A673 (cell line): ENCODE measurements around the gene C1orf122. TPM values are rescaled to one million over a fixed set of nuclear protein-coding genes. Genes with fewer than 3 reads are reported as not detected.
A peak's percentile ranks its signal among the peaks of the same experiment; 100 is the strongest.

Experiments used
- Bru-seq: library from RNA; stranded (reverse); fragments of 400-500 nt; gene quantifications from one replicate; lab custom pipeline; 2021; lab: Mats Ljungman, UMichigan
- BruChase-seq, 2 experiments: library from RNA; stranded (reverse); fragments of 400-500 nt; gene quantifications; one replicate each; lab custom pipeline; 2021; lab: Mats Ljungman, UMichigan
- BruUV-seq: library from RNA; stranded (reverse); fragments of 400-500 nt; replicated peaks from 2 replicates; lab custom pipeline; 2021; lab: Mats Ljungman, UMichigan
- CTCF ChIA-PET: fragments of 300-600 bp; sonication (Branson Sonifier 250); formaldehyde crosslinking; loops from one replicate; lab custom pipeline; 2022; ENCODE audit warnings: antibody characterized with exemption; lab: Charles Lee
- POLR2A ChIA-PET: fragments of 300-600 bp; sonication (Branson Sonifier 250); formaldehyde crosslinking; loops from one replicate; lab custom pipeline; 2022; ENCODE audit warnings: antibody characterized with exemption; ENCODE audit not compliant: low non-redundant PET; lab: Charles Lee
- DNase-seq: peaks from one replicate; pipeline ENCODE4 v3.0.0-alpha.2; 2015; ENCODE audit warnings: low spot score
- H3K27ac ChIP-seq: fragments of 200-600 bp; sonication (generic); 2 replicates; pipeline ENCODE4 v1.5.1; 2016; ENCODE audit warnings: mixed run types, low read depth, mild to moderate bottlenecking, mixed read lengths, antibody characterized with exemption, low read length; ENCODE audit not compliant: poor library complexity, severe bottlenecking
- H3K27me3 ChIP-seq: fragments of 200-600 bp; sonication (generic); replicated peaks from 2 replicates; pipeline ENCODE4 v1.6.1; 2017; ENCODE audit warnings: mixed run types, low read depth, mild to moderate bottlenecking, mixed read lengths, antibody characterized with exemption, low read length; ENCODE audit not compliant: insufficient read depth, poor library complexity
- H3K36me3 ChIP-seq: fragments of 200-600 bp; sonication (generic); 2 replicates; pipeline ENCODE4 v1.6.1; 2016; ENCODE audit warnings: mixed run types, mild to moderate bottlenecking, mixed read lengths, antibody characterized with exemption, low read length; ENCODE audit not compliant: insufficient read depth, poor library complexity, severe bottlenecking
- H3K4me1 ChIP-seq: fragments of 200-600 bp; sonication (generic); 2 replicates; pipeline ENCODE4 v1.6.1; 2017; ENCODE audit warnings: mixed run types, mild to moderate bottlenecking, mixed read lengths, antibody characterized with exemption, low read length; ENCODE audit not compliant: insufficient read depth, poor library complexity, severe bottlenecking
- H3K4me3 ChIP-seq: fragments of 200-600 bp; sonication (generic); 2 replicates; pipeline ENCODE4 v1.5.1; 2016; ENCODE audit warnings: low read depth, mixed run types, mild to moderate bottlenecking, mixed read lengths, low read length; ENCODE audit not compliant: poor library complexity, severe bottlenecking
- H3K9me3 ChIP-seq: fragments of 200-600 bp; sonication (generic); 2 replicates; pipeline ENCODE4 v1.6.1; 2016; ENCODE audit warnings: mixed run types, low read depth, mild to moderate bottlenecking, mixed read lengths, antibody characterized with exemption, low read length; ENCODE audit not compliant: poor library complexity, severe bottlenecking
- CTCF ChIP-seq: fragments of 300-800, 200-600 bp; sonication (generic); conservative IDR thresholded peaks from 2 replicates; pipeline ENCODE4 v1.5.1; 2017; ENCODE audit warnings: low read depth, mild to moderate bottlenecking, antibody characterized with exemption, low read length, moderate library complexity, mixed read lengths
- EZH2 ChIP-seq: fragments of 200-600 bp; sonication (generic); IDR thresholded peaks from 2 replicates; pipeline ENCODE4 v1.6.1; 2017; ENCODE audit warnings: borderline replicate concordance, low read depth, mild to moderate bottlenecking, mixed read lengths, antibody characterized with exemption, low read length; ENCODE audit not compliant: poor library complexity, severe bottlenecking
- intact Hi-C: fragments of 100-400 bp; cut with micrococcal nuclease; formaldehyde crosslinking; loops from one replicate; pipeline ENCODE4 v1.10.0; 2022; ENCODE audit not compliant: unreplicated experiment
- long read RNA-seq: library from polyadenylated mRNA; stranded (forward); transcript quantifications from one replicate; pipeline ENCODE4 v2.0.0, GENCODE V29; 2022
- total RNA-seq: library from RNA; stranded (reverse); gene quantifications from 2 replicates; pipeline ENCODE4 v1.2.3, GENCODE V29; 2021

The C1orf122 gene
- total RNA-seq = 31.0 and 33.5 TPM in 2 replicates
- Bru-seq, nascent RNA = percentile 54 among the genes with signal in this experiment
- BruChase-seq, experiment 1, labeled RNA remaining after a 2-hour chase = percentile 49 among the genes with signal in this experiment
- percentile 58 among the genes with signal in this experiment for BruChase-seq, experiment 2, labeled RNA remaining after a 6-hour chase
- long read RNA-seq, transcript C1orf122-204 (3 exons, 1,234 nt) = minor isoform, 23 of 74 reads
- long read RNA-seq, transcript C1orf122-201 (3 exons, 973 nt) = major isoform, 30 of 74 reads
- long read RNA-seq, transcript C1orf122-202 (2 exons, 2,229 nt) = minor isoform, 15 of 74 reads
- long read RNA-seq, partial matches to known transcripts = 0 of 74 reads
- long read RNA-seq, other reads (novel, unspliced or antisense) = 6 of 74 reads

- Histone ChIP-seq H3K9me3 (no peaks in the 10 kb centered on the region), H3K4me3 (peak within 1 kb of the TSS; percentile 80), H3K27ac (peak within 1 kb of the TSS; percentile 86), H3K36me3 (peaks cover 39% of the 10 kb centered on the region), H3K27me3 (no peaks in the 10 kb centered on the region), H3K4me1 (peaks cover 15% of the 10 kb centered on the region)
- POLR2A ChIA-PET = interaction anchor here (0.5 to 0.7 kb wide), 5 partner anchors 48 to 1591 kb away, joined by 4 to 11 read pairs (median 8); no protein-coding TSS in a partner anchor
- CTCF ChIA-PET = interaction anchor here (0.6 to 1.2 kb wide), 3 partner anchors 21 to 1357 kb away, joined by 4 to 10 read pairs (median 5); partner anchors contain the start of gene MTF1
- BruUV-seq = TSS peak; percentile 30
- TF ChIP-seq EZH2 (no peak), CTCF (no peak)
- peak; percentile 98 for DNase-seq
- intact Hi-C loops = loop anchor here (5.0 to 10.0 kb wide), 2 partner anchors 50 to 113 kb away; partner anchors contain the start of genes CDCA8 and MTF1
Measured at GRCh38 chr1:37807555-37808368, at the start of gene C1orf122, which contains the start of gene YRDC. Gene C1orf122 (plus strand): TSS chr1:37807790. CDS start chr1:37808405, 615 bp downstream. Gene YRDC (minus strand): TSS chr1:37808208. CDS start chr1:37808180, 28 bp downstream.

- peaks cover 82% of the 10 kb centered on the region for H3K27me3 ChIP-seq
- no TSS peak for BruUV-seq
- CTCF ChIA-PET = no interaction called here
Measured at GRCh38 chr1:37759451-37759850, 48.1 kb upstream of the C1orf122 start.

More at GRCh38 chr1:37759451-37759850, 48.1 kb upstream of the C1orf122 start:
- Histone ChIP-seq H3K4me1 (no peaks in the 10 kb centered on the region), H3K27ac (no peak overlapping the region), H3K4me3 (no peak overlapping the region), H3K36me3 (no peaks in the 10 kb centered on the region), H3K9me3 (no peaks in the 10 kb centered on the region)
- intact Hi-C loops = no loop called here
- DNase-seq = no peak
- POLR2A ChIA-PET = no interaction called here
- no peak for TF ChIP-seq CTCF
- no peak for TF ChIP-seq EZH2
